ENCODE data around the gene EHBP1.

The EHBP1 gene

DNA sequence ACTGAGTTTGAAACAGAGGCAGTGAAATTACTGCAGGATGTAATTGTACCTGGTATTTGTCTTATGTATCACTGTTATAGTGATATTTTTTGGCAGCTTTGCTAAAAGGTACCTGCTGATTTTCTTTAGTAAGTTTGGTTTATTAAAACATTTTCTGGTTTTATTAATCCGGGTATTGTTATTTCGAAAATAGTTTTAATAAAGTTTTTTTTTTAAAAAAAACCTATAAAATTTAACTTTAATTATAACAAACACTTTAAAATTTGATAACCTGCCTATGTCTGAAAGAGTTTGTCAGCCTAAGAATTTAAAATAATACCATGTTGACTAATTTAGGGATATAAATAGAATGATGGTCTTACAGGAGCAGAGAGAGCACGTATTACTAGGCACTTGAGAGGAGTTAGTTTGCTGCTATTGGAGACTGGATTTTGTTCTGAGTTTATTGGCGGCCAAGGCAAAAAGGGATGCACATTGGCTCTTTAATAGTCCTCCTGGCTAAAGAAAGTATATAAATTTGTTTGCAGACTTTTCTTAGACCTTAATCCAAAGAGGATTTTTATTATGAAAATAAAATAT, 12.1 kb downstream of the EHBP1 start:
- Mint-ChIP-seq H3K27me3 (ENCODE audit: low read depth, poor library complexity) (no peaks in the 10 kb centered on the region), H3K4me1 (no peaks in the 10 kb centered on the region), H3K27ac (no peak overlapping the region), H3K4me3 (no peak overlapping the region), H3K36me3 (ENCODE audit: low read depth) (peaks cover 46% of the 10 kb centered on the region), H3K9me3 (peaks cover 15% of the 10 kb centered on the region)
- TF ChIP-seq, protein P1, sequence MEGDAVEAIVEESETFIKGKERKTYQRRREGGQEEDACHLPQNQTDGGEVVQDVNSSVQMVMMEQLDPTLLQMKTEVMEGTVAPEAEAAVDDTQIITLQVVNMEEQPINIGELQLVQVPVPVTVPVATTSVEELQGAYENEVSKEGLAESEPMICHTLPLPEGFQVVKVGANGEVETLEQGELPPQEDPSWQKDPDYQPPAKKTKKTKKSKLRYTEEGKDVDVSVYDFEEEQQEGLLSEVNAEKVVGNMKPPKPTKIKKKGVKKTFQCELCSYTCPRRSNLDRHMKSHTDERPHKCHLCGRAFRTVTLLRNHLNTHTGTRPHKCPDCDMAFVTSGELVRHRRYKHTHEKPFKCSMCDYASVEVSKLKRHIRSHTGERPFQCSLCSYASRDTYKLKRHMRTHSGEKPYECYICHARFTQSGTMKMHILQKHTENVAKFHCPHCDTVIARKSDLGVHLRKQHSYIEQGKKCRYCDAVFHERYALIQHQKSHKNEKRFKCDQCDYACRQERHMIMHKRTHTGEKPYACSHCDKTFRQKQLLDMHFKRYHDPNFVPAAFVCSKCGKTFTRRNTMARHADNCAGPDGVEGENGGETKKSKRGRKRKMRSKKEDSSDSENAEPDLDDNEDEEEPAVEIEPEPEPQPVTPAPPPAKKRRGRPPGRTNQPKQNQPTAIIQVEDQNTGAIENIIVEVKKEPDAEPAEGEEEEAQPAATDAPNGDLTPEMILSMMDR (IDR thresholded peaks at IDR 0.05), result no peak
- DNase-seq, result no peak

DNA sequence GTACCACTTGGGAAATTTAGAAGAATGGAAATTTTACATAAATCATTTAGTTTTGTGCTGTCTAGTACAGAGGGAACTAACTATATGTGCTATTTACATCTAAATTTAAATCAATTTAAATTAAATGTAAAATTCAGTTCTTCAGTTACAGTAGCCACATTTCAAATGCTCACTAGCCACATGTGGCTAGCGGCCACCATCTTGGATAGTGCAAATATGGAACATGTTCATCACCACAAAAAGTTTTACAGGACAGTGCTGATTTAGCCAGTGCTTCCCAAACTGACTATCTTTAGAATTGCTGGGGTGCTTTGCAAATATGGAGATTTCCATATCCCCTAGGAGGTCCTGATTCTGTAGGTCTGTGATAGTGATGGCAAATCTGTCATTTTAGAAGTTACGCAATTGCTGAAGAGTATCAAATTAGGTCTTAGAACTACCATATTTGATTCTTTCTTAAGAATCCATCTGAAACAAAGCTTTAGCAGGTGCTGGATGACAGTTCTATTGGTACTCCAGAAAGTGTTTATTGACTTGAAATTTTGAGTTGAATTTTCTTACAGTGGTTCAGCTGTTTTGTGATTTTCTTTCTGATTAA, 12.8 kb downstream of the EHBP1 start:
- Mint-ChIP-seq H3K27me3 (ENCODE audit: low read depth, poor library complexity) (no peaks in the 10 kb centered on the region), H3K27ac (no peak overlapping the region)

DNA sequence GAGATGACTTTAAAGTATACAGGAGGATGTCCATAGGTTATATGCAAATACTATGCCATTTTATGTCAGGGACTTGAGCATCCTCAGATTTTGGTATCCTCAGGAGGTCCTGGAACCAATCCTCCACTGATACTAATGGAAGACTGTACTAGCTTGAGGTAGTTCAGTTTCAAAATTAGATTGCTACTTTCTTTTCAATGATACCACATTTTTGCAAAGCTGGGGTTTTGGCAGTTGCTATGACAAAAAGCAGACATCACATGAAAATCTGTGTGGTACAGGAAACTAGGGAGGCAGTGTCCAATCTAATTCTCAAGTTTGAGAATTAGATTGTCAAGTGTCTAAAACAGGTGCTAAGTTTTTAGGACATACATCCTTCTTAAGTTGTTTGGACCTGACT, 14.2 kb downstream of the EHBP1 start:
- TF ChIP-seq, protein P1 (IDR thresholded peaks at IDR 0.05), result no peak
- no peaks in the 10 kb centered on the region for H3K4me1 Mint-ChIP-seq

More for the DNA sequence above, 12.8 kb downstream of the EHBP1 start:
- no peak for DNase-seq
- Mint-ChIP-seq H3K4me3 (no peak overlapping the region), H3K9me3 (peaks cover 22% of the 10 kb centered on the region), H3K4me1 (no peaks in the 10 kb centered on the region), H3K36me3 (ENCODE audit: low read depth) (peaks cover 53% of the 10 kb centered on the region)
- TF ChIP-seq, protein P1 (IDR thresholded peaks at IDR 0.05), result no peak

DNA sequence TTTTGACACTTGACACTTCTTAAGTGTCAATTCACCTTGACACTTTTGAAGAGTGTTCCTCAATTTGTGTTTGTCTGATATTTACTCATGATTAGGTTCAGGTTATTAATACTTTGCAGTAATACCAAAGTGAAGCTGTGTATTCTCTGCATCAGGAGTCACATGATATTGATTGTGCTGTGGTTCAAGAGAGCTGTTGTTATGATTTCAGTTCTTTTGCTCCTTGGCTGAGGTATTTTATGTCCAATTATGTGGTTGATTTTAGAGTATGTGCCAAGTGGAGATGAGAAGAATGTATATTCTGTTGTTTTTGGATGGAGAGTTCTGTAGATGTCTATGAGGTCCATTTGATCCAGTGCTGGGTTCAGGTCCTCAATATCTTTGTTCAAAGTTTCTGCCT, 17.2 kb downstream of the EHBP1 start:
- Mint-ChIP-seq H3K36me3 (ENCODE audit: low read depth) (peaks cover 42% of the 10 kb centered on the region), H3K27me3 (ENCODE audit: low read depth, poor library complexity) (no peaks in the 10 kb centered on the region), H3K27ac (no peak overlapping the region), H3K4me1 (no peaks in the 10 kb centered on the region), H3K4me3 (no peak overlapping the region), H3K9me3 (peaks cover 33% of the 10 kb centered on the region)
- DNase-seq, result no peak
- TF ChIP-seq, protein P1 (IDR thresholded peaks at IDR 0.05), result no peak

More for the DNA sequence above, 14.2 kb downstream of the EHBP1 start:
- H3K9me3 Mint-ChIP-seq, result peaks cover 33% of the 10 kb centered on the region
- peaks cover 59% of the 10 kb centered on the region for H3K36me3 Mint-ChIP-seq (ENCODE audit: low read depth)
- no peak overlapping the region for H3K4me3 Mint-ChIP-seq
- H3K27ac Mint-ChIP-seq, result no peak overlapping the region
- no peaks in the 10 kb centered on the region for H3K27me3 Mint-ChIP-seq (ENCODE audit: low read depth, poor library complexity)
- DNase-seq, result no peak

DNA sequence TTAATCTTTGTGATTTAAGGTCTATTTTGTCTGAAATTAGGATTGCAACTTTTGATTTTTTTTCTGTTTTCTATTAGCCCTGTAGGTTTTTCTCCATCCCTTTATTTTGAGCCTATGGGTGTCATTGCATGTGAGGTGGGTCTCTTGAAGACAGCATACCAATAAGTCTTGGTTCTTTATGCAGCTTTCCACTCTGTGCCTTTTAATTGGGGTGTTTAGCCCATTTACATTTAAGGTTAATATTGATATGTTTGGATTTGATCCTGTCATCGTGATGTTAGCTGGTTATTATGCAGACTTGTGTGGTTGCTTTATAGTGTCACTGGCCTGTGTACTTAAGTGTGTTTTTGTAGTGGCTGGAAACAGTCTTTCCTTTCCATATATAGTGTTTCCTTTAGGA, 17.7 kb downstream of the EHBP1 start:
- Mint-ChIP-seq H3K27me3 (ENCODE audit: low read depth, poor library complexity) (no peaks in the 10 kb centered on the region), H3K4me3 (no peak overlapping the region), H3K4me1 (no peaks in the 10 kb centered on the region), H3K9me3 (peaks cover 33% of the 10 kb centered on the region), H3K27ac (no peak overlapping the region), H3K36me3 (ENCODE audit: low read depth) (peaks cover 42% of the 10 kb centered on the region)
- TF ChIP-seq, protein P1 (IDR thresholded peaks at IDR 0.05), result no peak
- no peak for DNase-seq

DNA sequence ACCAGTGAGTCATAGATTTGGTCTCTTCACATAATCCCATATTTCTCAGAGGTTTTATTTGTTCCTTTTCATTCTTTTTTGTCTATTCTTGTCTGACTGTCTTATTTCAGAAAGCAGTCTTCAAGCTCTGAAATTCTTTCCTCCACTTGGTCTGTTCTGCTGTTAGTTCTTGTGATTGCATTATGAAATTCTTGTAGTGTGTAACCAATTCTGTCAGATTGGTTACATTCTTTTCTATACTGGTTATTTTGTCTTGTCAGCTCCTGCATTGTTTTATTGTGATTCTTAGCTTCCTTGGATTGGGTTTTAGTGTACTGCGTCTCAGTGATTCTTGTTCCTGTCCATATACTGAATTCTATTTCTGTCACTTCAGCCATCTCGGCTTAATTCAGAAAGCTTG, 18.6 kb downstream of the EHBP1 start:
- no peak for DNase-seq
- Mint-ChIP-seq H3K9me3 (peaks cover 33% of the 10 kb centered on the region), H3K4me3 (no peak overlapping the region), H3K27ac (no peak overlapping the region), H3K27me3 (ENCODE audit: low read depth, poor library complexity) (no peaks in the 10 kb centered on the region), H3K36me3 (ENCODE audit: low read depth) (peaks cover 42% of the 10 kb centered on the region), H3K4me1 (no peaks in the 10 kb centered on the region)
- TF ChIP-seq, protein P1 (IDR thresholded peaks at IDR 0.05), result no peak
